GM23338 (cell line): ENCODE results near the gene STX17. TPM values are rescaled to one million over a fixed set of nuclear protein-coding genes. Genes with fewer than 3 reads are reported as not detected.

Experiments used
- CREB1 ChIP-seq: fragments of 250-450 bp; sonication (Bioruptor Pico); IDR thresholded peaks from 2 replicates; pipeline ENCODE4 v1.5.0; 2020; ENCODE audit warnings: low read depth, mild to moderate bottlenecking, moderate library complexity
- EZH2 ChIP-seq: fragments of 200-600 bp; sonication (generic); IDR thresholded peaks from one replicate; pipeline ENCODE4 v1.8.0; 2017; ENCODE audit warnings: antibody characterized with exemption, mild to moderate bottlenecking, low read depth; ENCODE audit not compliant: unreplicated experiment
- NANOG ChIP-seq: IDR thresholded peaks from 2 replicates; pipeline ENCODE4 v1.6.1; 2016; ENCODE audit warnings: antibody characterized with exemption, borderline replicate concordance
- POLR2AphosphoS5 ChIP-seq: IDR thresholded peaks from 2 replicates; pipeline ENCODE4 v1.6.1; 2016; ENCODE audit warnings: antibody characterized with exemption, low read depth
- ZNF114 ChIP-seq: fragments of 250-450 bp; sonication (Bioruptor Pico); IDR thresholded peaks from 2 replicates; pipeline ENCODE4 v1.5.0; 2020; ENCODE audit warnings: mild to moderate bottlenecking, moderate library complexity
- polyA plus RNA-seq: library from polyadenylated mRNA; unstranded; fragments of >200 nt; fragmentation: Nextera tagmentation; extraction: Ambion mirVana; gene quantifications from 2 replicates; pipeline ENCODE4 v1.2.1, GENCODE V29; 2016
- total RNA-seq: library from RNA; depleted of rRNA; stranded (reverse); fragments of >200 nt; shearing (Covaris generic); gene quantifications from 2 replicates; pipeline ENCODE4 v1.2.3, GENCODE V29; 2014
- TF ChIP-seq, protein P1 (sequence below): fragments of 250-450 bp; sonication (Bioruptor Pico); IDR thresholded peaks from 2 replicates; pipeline ENCODE4 v1.5.0; 2020; ENCODE audit warnings: mild to moderate bottlenecking, moderate library complexity
- TF ChIP-seq, protein P2 (sequence below), 2 experiments: fragments of 200-600 bp in 1 of 2; sonication (generic) in 1 of 2; conservative IDR thresholded peaks; 2 replicates each; pipeline versions ENCODE4 v1.5.1 to v1.6.1; 2016 to 2017; ENCODE audit warnings: antibody characterized with exemption in 2 of 2, low read depth in 2 of 2, mild to moderate bottlenecking in 2 of 2, moderate library complexity in 1 of 2
- TF ChIP-seq, protein P3 (sequence below): IDR thresholded peaks from 2 replicates; pipeline ENCODE4 v1.6.1; 2016; ENCODE audit warnings: antibody characterized with exemption

The STX17 gene
- total and polyA plus RNA-seq, 2 experiments from 2014 or later, result 12.9 to 24.2 TPM

GRCh38 chr9:99873943-99874584 is 32.4 kb upstream of the STX17 start (continued):
- TF ChIP-seq, protein P1, sequence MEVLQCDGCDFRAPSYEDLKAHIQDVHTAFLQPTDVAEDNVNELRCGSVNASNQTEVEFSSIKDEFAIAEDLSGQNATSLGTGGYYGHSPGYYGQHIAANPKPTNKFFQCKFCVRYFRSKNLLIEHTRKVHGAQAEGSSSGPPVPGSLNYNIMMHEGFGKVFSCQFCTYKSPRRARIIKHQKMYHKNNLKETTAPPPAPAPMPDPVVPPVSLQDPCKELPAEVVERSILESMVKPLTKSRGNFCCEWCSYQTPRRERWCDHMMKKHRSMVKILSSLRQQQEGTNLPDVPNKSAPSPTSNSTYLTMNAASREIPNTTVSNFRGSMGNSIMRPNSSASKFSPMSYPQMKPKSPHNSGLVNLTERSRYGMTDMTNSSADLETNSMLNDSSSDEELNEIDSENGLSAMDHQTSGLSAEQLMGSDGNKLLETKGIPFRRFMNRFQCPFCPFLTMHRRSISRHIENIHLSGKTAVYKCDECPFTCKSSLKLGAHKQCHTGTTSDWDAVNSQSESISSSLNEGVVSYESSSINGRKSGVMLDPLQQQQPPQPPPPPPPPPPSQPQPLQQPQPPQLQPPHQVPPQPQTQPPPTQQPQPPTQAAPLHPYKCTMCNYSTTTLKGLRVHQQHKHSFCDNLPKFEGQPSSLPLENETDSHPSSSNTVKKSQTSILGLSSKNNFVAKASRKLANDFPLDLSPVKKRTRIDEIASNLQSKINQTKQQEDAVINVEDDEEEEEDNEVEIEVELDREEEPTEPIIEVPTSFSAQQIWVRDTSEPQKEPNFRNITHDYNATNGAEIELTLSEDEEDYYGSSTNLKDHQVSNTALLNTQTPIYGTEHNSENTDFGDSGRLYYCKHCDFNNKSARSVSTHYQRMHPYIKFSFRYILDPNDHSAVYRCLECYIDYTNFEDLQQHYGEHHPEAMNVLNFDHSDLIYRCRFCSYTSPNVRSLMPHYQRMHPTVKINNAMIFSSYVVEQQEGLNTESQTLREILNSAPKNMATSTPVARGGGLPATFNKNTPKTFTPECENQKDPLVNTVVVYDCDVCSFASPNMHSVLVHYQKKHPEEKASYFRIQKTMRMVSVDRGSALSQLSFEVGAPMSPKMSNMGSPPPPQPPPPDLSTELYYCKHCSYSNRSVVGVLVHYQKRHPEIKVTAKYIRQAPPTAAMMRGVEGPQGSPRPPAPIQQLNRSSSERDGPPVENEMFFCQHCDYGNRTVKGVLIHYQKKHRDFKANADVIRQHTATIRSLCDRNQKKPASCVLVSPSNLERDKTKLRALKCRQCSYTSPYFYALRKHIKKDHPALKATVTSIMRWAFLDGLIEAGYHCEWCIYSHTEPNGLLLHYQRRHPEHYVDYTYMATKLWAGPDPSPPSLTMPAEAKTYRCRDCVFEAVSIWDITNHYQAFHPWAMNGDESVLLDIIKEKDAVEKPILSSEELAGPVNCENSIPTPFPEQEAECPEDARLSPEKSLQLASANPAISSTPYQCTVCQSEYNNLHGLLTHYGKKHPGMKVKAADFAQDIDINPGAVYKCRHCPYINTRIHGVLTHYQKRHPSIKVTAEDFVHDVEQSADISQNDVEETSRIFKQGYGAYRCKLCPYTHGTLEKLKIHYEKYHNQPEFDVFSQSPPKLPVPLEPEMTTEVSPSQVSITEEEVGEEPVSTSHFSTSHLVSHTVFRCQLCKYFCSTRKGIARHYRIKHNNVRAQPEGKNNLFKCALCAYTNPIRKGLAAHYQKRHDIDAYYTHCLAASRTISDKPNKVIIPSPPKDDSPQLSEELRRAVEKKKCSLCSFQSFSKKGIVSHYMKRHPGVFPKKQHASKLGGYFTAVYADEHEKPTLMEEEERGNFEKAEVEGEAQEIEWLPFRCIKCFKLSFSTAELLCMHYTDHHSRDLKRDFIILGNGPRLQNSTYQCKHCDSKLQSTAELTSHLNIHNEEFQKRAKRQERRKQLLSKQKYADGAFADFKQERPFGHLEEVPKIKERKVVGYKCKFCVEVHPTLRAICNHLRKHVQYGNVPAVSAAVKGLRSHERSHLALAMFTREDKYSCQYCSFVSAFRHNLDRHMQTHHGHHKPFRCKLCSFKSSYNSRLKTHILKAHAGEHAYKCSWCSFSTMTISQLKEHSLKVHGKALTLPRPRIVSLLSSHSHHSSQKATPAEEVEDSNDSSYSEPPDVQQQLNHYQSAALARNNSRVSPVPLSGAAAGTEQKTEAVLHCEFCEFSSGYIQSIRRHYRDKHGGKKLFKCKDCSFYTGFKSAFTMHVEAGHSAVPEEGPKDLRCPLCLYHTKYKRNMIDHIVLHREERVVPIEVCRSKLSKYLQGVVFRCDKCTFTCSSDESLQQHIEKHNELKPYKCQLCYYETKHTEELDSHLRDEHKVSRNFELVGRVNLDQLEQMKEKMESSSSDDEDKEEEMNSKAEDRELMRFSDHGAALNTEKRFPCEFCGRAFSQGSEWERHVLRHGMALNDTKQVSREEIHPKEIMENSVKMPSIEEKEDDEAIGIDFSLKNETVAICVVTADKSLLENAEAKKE (CRISPR knock-in tag), result no peak
- TF ChIP-seq ZNF114 (CRISPR knock-in tag) (no peak), CREB1 (CRISPR knock-in tag) (no peak), POLR2AphosphoS5 (no peak), EZH2 (no peak), NANOG (no peak)
- TF ChIP-seq, protein P2, sequence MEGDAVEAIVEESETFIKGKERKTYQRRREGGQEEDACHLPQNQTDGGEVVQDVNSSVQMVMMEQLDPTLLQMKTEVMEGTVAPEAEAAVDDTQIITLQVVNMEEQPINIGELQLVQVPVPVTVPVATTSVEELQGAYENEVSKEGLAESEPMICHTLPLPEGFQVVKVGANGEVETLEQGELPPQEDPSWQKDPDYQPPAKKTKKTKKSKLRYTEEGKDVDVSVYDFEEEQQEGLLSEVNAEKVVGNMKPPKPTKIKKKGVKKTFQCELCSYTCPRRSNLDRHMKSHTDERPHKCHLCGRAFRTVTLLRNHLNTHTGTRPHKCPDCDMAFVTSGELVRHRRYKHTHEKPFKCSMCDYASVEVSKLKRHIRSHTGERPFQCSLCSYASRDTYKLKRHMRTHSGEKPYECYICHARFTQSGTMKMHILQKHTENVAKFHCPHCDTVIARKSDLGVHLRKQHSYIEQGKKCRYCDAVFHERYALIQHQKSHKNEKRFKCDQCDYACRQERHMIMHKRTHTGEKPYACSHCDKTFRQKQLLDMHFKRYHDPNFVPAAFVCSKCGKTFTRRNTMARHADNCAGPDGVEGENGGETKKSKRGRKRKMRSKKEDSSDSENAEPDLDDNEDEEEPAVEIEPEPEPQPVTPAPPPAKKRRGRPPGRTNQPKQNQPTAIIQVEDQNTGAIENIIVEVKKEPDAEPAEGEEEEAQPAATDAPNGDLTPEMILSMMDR (conservative IDR thresholded peaks at IDR 0.05; ENCODE audit: low read depth in 2 of 2), result no peak
- TF ChIP-seq, protein P3, sequence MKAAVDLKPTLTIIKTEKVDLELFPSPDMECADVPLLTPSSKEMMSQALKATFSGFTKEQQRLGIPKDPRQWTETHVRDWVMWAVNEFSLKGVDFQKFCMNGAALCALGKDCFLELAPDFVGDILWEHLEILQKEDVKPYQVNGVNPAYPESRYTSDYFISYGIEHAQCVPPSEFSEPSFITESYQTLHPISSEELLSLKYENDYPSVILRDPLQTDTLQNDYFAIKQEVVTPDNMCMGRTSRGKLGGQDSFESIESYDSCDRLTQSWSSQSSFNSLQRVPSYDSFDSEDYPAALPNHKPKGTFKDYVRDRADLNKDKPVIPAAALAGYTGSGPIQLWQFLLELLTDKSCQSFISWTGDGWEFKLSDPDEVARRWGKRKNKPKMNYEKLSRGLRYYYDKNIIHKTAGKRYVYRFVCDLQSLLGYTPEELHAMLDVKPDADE, result no peak
